Measurements from ENCODE around the gene HSPB8. TPM values are rescaled to one million over a fixed set of nuclear protein-coding genes. Genes with fewer than 3 reads are reported as not detected.

HSPB8 gene
- total RNA-seq, 1 donor from 2014 or later = 37.9 TPM

- H3K27ac Mint-ChIP-seq = no peak overlapping the region
- DNase-seq (ENCODE audit: low spot score, unreplicated experiment) = no peak
- TF ChIP-seq, protein P1, sequence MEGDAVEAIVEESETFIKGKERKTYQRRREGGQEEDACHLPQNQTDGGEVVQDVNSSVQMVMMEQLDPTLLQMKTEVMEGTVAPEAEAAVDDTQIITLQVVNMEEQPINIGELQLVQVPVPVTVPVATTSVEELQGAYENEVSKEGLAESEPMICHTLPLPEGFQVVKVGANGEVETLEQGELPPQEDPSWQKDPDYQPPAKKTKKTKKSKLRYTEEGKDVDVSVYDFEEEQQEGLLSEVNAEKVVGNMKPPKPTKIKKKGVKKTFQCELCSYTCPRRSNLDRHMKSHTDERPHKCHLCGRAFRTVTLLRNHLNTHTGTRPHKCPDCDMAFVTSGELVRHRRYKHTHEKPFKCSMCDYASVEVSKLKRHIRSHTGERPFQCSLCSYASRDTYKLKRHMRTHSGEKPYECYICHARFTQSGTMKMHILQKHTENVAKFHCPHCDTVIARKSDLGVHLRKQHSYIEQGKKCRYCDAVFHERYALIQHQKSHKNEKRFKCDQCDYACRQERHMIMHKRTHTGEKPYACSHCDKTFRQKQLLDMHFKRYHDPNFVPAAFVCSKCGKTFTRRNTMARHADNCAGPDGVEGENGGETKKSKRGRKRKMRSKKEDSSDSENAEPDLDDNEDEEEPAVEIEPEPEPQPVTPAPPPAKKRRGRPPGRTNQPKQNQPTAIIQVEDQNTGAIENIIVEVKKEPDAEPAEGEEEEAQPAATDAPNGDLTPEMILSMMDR (IDR thresholded peaks at IDR 0.05; ENCODE audit: unreplicated experiment) = no peak
- H3K9me3 Mint-ChIP-seq (ENCODE audit: low read depth) = no peaks in the 10 kb centered on the region
- H3K4me3 Mint-ChIP-seq (ENCODE audit: low read depth) = no peak overlapping the region
- H3K4me1 Mint-ChIP-seq (ENCODE audit: low read depth) = peaks cover 15% of the 10 kb centered on the region
- no peaks in the 10 kb centered on the region for H3K36me3 Mint-ChIP-seq (ENCODE audit: insufficient read depth)
- H3K27me3 Mint-ChIP-seq = no peaks in the 10 kb centered on the region
These were observed 43.7 kb downstream of the HSPB8 start for GRCh38 chr12:119222222-119222951.

GRCh38 chr12:119225454-119225853 is 46.7 kb downstream of the HSPB8 start:
- TF ChIP-seq, protein P1 (IDR thresholded peaks at IDR 0.05; ENCODE audit: unreplicated experiment) = peak; percentile 36
- DNase-seq (ENCODE audit: low spot score, unreplicated experiment) = no peak
- Mint-ChIP-seq H3K27me3 (no peaks in the 10 kb centered on the region), H3K9me3 (ENCODE audit: low read depth) (peaks cover 3% of the 10 kb centered on the region), H3K27ac (peak overlapping the region; percentile 20), H3K36me3 (ENCODE audit: insufficient read depth) (no peaks in the 10 kb centered on the region), H3K4me1 (ENCODE audit: low read depth) (peaks cover 23% of the 10 kb centered on the region), H3K4me3 (ENCODE audit: low read depth) (no peak overlapping the region)

DNA sequence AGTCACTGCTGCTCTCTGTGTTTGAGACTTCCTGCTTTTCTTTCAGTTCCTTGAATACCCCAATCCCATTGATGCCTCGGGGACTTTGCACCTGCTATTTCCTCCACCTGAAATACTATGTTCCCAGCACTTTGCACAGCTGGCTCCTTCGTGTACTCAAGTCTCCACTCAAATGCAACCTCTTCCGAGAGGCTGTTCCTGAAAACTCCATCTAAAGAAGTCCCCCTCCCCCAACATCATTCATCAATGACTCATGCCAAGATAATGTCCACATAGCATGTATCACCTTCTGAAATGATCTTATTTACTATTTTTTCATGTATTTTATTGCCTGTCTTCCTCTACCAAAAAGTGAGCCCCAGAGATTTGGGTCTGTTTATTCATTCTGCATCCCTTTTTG is 48.6 kb downstream of the HSPB8 start:
- Mint-ChIP-seq H3K36me3 (ENCODE audit: insufficient read depth) (no peaks in the 10 kb centered on the region), H3K27me3 (peaks cover 12% of the 10 kb centered on the region), H3K4me1 (ENCODE audit: low read depth) (peaks cover 23% of the 10 kb centered on the region), H3K4me3 (ENCODE audit: low read depth) (no peak overlapping the region), H3K27ac (no peak overlapping the region), H3K9me3 (ENCODE audit: low read depth) (peaks cover 3% of the 10 kb centered on the region)
- no peak for DNase-seq (ENCODE audit: low spot score, unreplicated experiment)
- TF ChIP-seq, protein P1 (IDR thresholded peaks at IDR 0.05; ENCODE audit: unreplicated experiment) = no peak

GRCh38 chr12:119229205-119229604 is 50.5 kb downstream of the HSPB8 start:
- Mint-ChIP-seq H3K4me3 (ENCODE audit: low read depth) (no peak overlapping the region), H3K27me3 (peaks cover 18% of the 10 kb centered on the region), H3K36me3 (ENCODE audit: insufficient read depth) (no peaks in the 10 kb centered on the region), H3K9me3 (ENCODE audit: low read depth) (peaks cover 3% of the 10 kb centered on the region), H3K4me1 (ENCODE audit: low read depth) (peaks cover 23% of the 10 kb centered on the region), H3K27ac (peak overlapping the region; percentile 30)
- TF ChIP-seq, protein P1 (IDR thresholded peaks at IDR 0.05; ENCODE audit: unreplicated experiment) = no peak
- no peak for DNase-seq (ENCODE audit: low spot score, unreplicated experiment)

DNA sequence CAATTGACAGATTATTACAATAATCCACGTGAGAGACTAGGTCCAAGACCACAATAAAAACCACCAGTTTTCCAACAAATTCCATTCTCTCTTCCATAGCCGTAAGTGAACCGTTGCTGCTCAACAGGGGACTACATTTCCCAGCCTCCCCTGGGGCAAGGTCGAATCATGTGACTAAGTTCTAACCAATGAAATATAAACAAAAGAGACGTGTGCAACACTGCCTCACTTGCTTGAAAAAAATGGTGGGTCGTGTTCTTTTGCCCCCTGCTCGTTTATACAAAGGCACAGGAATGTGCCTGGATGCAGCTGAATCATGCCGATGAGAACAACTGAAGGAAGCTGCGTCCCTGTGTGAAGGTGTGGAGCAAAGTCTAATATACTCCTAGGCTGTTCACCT is 51.1 kb downstream of the HSPB8 start:
- H3K9me3 Mint-ChIP-seq (ENCODE audit: low read depth) = peaks cover 3% of the 10 kb centered on the region
- H3K27me3 Mint-ChIP-seq = peaks cover 18% of the 10 kb centered on the region
- peak overlapping the region; percentile 70 for H3K4me3 Mint-ChIP-seq (ENCODE audit: low read depth)
- H3K36me3 Mint-ChIP-seq (ENCODE audit: insufficient read depth) = no peaks in the 10 kb centered on the region
- peak overlapping the region; percentile 90 for H3K27ac Mint-ChIP-seq
- TF ChIP-seq, protein P1 (IDR thresholded peaks at IDR 0.05; ENCODE audit: unreplicated experiment) = no peak
- peak; percentile 36 for DNase-seq (ENCODE audit: low spot score, unreplicated experiment)
- peaks cover 22% of the 10 kb centered on the region for H3K4me1 Mint-ChIP-seq (ENCODE audit: low read depth)

Measured in progenitor cell of endocrine pancreas (in vitro differentiated cells).